Neural cell (in vitro differentiated cells): ENCODE data around the gene RHOF. TPM values are rescaled to one million over a fixed set of nuclear protein-coding genes. Genes with fewer than 3 reads are reported as not detected.

ENCODE experiments used
- H2AFZ ChIP-seq: fragments of 200-600, 300-800 bp; sonication (generic), shearing (Covaris generic); 2 replicates; pipeline ENCODE4 v1.6.0; 2014; ENCODE audit warnings: low read depth, mild to moderate bottlenecking, antibody characterized with exemption, low read length, moderate library complexity
- H3F3A ChIP-seq: fragments of 200-600 bp; shearing (Covaris generic); 2 replicates; pipeline ENCODE4 v1.6.1; 2016; ENCODE audit warnings: mild to moderate bottlenecking, moderate library complexity, mixed read lengths, antibody characterized with exemption, low read length; ENCODE audit not compliant: insufficient read depth, poor library complexity, severe bottlenecking
- H3K27ac ChIP-seq: fragments of 200-600, 300-800 bp; sonication (generic), shearing (Covaris generic); 2 replicates; pipeline ENCODE4 v1.5.1; 2014; ENCODE audit warnings: mild to moderate bottlenecking, low read length, moderate library complexity
- H3K27me3 ChIP-seq: fragments of 300-800, 200-600 bp; sonication (generic), shearing (Covaris generic); 2 replicates; pipeline ENCODE4 v1.6.0; 2014; ENCODE audit warnings: mild to moderate bottlenecking, low read depth, low read length, moderate library complexity; ENCODE audit not compliant: insufficient read depth
- H3K36me3 ChIP-seq: fragments of 300-800, 200-600 bp; sonication (generic), shearing (Covaris generic); 2 replicates; pipeline ENCODE4 v1.5.1; 2014; ENCODE audit warnings: mild to moderate bottlenecking, antibody characterized with exemption, low read length, moderate library complexity; ENCODE audit not compliant: insufficient read depth
- H3K4me2 ChIP-seq: fragments of 300-800, 200-600 bp; sonication (generic), shearing (Covaris generic); 2 replicates; pipeline ENCODE4 v1.6.0; 2014; ENCODE audit warnings: mild to moderate bottlenecking, low read length
- H3K4me3 ChIP-seq: fragments of 300-800, 200-600 bp; sonication (generic), shearing (Covaris generic); 2 replicates; pipeline ENCODE4 v1.5.1; 2014; ENCODE audit warnings: mild to moderate bottlenecking, low read length, moderate library complexity
- H3K79me2 ChIP-seq: fragments of 200-600 bp; shearing (Covaris generic); replicated peaks from 2 replicates; pipeline ENCODE4 v1.6.0; 2014; ENCODE audit warnings: mild to moderate bottlenecking, low read length, moderate library complexity; ENCODE audit not compliant: insufficient read depth
- H3K9ac ChIP-seq: fragments of 300-800, 200-600 bp; sonication (generic), shearing (Covaris generic); 2 replicates; pipeline ENCODE4 v1.6.1; 2016; ENCODE audit warnings: mild to moderate bottlenecking, low read length, mixed read lengths
- H3K9me2 ChIP-seq: fragments of 200-600 bp; shearing (Covaris generic); 2 replicates; pipeline ENCODE4 v1.6.1; 2016; ENCODE audit warnings: mild to moderate bottlenecking, low read length, mixed read lengths; ENCODE audit not compliant: insufficient read depth
- H3K9me3 ChIP-seq: fragments of 200-600, 300-800 bp; sonication (generic), shearing (Covaris generic); 2 replicates; pipeline ENCODE4 v1.6.1; 2016; ENCODE audit warnings: mild to moderate bottlenecking, mixed run types, low read length, moderate library complexity, mixed read lengths
- H4K20me1 ChIP-seq: fragments of 200-600 bp; shearing (Covaris generic); 2 replicates; pipeline ENCODE4 v1.6.1; 2016; ENCODE audit warnings: mild to moderate bottlenecking, mixed run types; ENCODE audit not compliant: insufficient read depth
- EP300 ChIP-seq: fragments of 450-650 bp; conservative IDR thresholded peaks from 2 replicates; pipeline ENCODE4 v1.6.1; 2014; ENCODE audit warnings: antibody characterized with exemption, mild to moderate bottlenecking, moderate library complexity; ENCODE audit not compliant: poor library complexity, severe bottlenecking
- EZH2 ChIP-seq: fragments of 200-600, 300-800 bp; shearing (Covaris generic), sonication (generic); IDR thresholded peaks from 2 replicates; pipeline ENCODE4 v1.6.1; 2014; ENCODE audit warnings: antibody characterized with exemption, low read length, borderline replicate concordance, mild to moderate bottlenecking; ENCODE audit not compliant: insufficient read depth, poor library complexity, severe bottlenecking
- MXI1 ChIP-seq: fragments of 450-650 bp; conservative IDR thresholded peaks from 2 replicates; pipeline ENCODE4 v1.6.1; 2014; ENCODE audit warnings: antibody characterized with exemption, mild to moderate bottlenecking; ENCODE audit not compliant: poor library complexity, severe bottlenecking
- POLR2AphosphoS5 ChIP-seq: IDR thresholded peaks from 2 replicates; pipeline ENCODE4 v1.6.1; 2012
- RAD21 ChIP-seq: fragments of 450-650 bp; conservative IDR thresholded peaks from 2 replicates; pipeline ENCODE4 v1.6.1; 2014; ENCODE audit warnings: antibody characterized with exemption, mild to moderate bottlenecking, moderate library complexity
- SMC3 ChIP-seq: fragments of 450-650 bp; conservative IDR thresholded peaks from 2 replicates; pipeline ENCODE4 v1.6.1; 2014; ENCODE audit warnings: antibody characterized with exemption, mild to moderate bottlenecking, moderate library complexity; ENCODE audit not compliant: poor library complexity
- TAF1 ChIP-seq: IDR thresholded peaks from 2 replicates; pipeline ENCODE4 v1.6.1; 2012; ENCODE audit warnings: low read depth
- polyA plus RNA-seq: library from polyadenylated mRNA; depleted of rRNA; stranded (reverse); fragments of >200 nt; gene quantifications from 2 replicates; pipeline ENCODE4 v1.2.3, GENCODE V29; 2014
- TF ChIP-seq, protein P1 (sequence below): fragments of 450-650 bp; IDR thresholded peaks from 2 replicates; pipeline ENCODE4 v1.5.1; 2014; ENCODE audit warnings: antibody characterized with exemption, mild to moderate bottlenecking, moderate library complexity; ENCODE audit not compliant: poor library complexity, severe bottlenecking
- TF ChIP-seq, protein P2 (sequence below): IDR thresholded peaks from 2 replicates; pipeline ENCODE4 v1.6.1; 2012; ENCODE audit warnings: borderline replicate concordance

RHOF gene
- polyA plus RNA-seq, 1 donor from 2014 or later: 14.7 TPM

DNA sequence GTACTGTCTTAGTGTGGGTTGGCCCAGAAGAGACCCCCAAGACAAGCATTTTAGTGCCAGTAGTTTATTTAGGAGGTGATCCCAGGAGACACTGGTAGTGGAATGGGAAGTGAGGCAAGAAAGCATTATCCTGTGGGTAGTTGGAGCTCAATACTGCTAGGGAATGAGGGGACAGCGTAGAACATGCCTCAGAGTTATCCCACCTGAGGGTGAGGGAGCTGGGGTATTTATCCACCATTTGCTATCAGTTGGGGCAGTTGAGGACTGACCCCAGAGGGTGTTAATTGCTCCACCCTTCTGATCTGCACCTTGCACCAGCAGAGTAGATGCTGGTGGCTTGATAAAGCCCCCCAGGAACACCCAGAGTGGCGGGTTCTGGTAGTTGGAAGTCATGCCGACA, 37.9 kb downstream of the RHOF start:
- H3K9me2 ChIP-seq: no peaks in the 10 kb centered on the region
- no peak overlapping the region for H3K27ac ChIP-seq
- H3K4me2 ChIP-seq: no peak overlapping the region
- no peaks in the 10 kb centered on the region for H3K36me3 ChIP-seq
- no peaks in the 10 kb centered on the region for H3K27me3 ChIP-seq
- H3K9me3 ChIP-seq: no peaks in the 10 kb centered on the region
- H3K9ac ChIP-seq: no peak overlapping the region
- H3F3A ChIP-seq: no peaks in the 10 kb centered on the region
- no peaks in the 10 kb centered on the region for H3K79me2 ChIP-seq
- TF ChIP-seq SMC3 (no peak), EP300 (no peak), POLR2AphosphoS5 (no peak), EZH2 (no peak), RAD21 (no peak), MXI1 (no peak), TAF1 (no peak)
- TF ChIP-seq, protein P1, sequence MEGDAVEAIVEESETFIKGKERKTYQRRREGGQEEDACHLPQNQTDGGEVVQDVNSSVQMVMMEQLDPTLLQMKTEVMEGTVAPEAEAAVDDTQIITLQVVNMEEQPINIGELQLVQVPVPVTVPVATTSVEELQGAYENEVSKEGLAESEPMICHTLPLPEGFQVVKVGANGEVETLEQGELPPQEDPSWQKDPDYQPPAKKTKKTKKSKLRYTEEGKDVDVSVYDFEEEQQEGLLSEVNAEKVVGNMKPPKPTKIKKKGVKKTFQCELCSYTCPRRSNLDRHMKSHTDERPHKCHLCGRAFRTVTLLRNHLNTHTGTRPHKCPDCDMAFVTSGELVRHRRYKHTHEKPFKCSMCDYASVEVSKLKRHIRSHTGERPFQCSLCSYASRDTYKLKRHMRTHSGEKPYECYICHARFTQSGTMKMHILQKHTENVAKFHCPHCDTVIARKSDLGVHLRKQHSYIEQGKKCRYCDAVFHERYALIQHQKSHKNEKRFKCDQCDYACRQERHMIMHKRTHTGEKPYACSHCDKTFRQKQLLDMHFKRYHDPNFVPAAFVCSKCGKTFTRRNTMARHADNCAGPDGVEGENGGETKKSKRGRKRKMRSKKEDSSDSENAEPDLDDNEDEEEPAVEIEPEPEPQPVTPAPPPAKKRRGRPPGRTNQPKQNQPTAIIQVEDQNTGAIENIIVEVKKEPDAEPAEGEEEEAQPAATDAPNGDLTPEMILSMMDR: no peak
- TF ChIP-seq, protein P2, sequence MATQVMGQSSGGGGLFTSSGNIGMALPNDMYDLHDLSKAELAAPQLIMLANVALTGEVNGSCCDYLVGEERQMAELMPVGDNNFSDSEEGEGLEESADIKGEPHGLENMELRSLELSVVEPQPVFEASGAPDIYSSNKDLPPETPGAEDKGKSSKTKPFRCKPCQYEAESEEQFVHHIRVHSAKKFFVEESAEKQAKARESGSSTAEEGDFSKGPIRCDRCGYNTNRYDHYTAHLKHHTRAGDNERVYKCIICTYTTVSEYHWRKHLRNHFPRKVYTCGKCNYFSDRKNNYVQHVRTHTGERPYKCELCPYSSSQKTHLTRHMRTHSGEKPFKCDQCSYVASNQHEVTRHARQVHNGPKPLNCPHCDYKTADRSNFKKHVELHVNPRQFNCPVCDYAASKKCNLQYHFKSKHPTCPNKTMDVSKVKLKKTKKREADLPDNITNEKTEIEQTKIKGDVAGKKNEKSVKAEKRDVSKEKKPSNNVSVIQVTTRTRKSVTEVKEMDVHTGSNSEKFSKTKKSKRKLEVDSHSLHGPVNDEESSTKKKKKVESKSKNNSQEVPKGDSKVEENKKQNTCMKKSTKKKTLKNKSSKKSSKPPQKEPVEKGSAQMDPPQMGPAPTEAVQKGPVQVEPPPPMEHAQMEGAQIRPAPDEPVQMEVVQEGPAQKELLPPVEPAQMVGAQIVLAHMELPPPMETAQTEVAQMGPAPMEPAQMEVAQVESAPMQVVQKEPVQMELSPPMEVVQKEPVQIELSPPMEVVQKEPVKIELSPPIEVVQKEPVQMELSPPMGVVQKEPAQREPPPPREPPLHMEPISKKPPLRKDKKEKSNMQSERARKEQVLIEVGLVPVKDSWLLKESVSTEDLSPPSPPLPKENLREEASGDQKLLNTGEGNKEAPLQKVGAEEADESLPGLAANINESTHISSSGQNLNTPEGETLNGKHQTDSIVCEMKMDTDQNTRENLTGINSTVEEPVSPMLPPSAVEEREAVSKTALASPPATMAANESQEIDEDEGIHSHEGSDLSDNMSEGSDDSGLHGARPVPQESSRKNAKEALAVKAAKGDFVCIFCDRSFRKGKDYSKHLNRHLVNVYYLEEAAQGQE: no peak
- no peaks in the 10 kb centered on the region for H4K20me1 ChIP-seq
- H3K4me3 ChIP-seq: no peak overlapping the region
- no peak overlapping the region for H2AFZ ChIP-seq

DNA sequence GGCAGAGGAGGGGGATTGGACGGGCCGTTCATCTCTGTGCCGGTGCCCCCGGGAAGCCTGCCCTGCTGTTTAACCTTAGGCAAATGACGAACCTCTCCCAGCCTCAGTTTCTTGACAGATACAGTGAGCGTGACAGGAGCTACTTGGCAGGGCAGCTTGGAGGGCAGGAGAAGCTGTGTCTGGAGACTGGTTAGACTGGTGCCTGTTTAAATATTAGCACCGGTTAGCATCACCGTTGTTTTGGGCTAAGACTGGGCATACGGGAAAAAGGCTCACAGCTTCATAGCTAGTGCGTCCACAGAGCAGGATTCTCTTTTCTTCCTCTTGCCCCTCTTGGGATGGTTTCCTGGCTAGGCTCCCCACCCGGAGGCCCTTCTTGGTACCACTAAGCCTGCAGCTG, 38.7 kb downstream of the RHOF start:
- H3K36me3 ChIP-seq: no peaks in the 10 kb centered on the region
- TF ChIP-seq EP300 (no peak), SMC3 (no peak), POLR2AphosphoS5 (no peak), MXI1 (no peak), EZH2 (no peak)
- no peak overlapping the region for H2AFZ ChIP-seq
- H3F3A ChIP-seq: no peaks in the 10 kb centered on the region
- H3K4me3 ChIP-seq: no peak overlapping the region
- no peaks in the 10 kb centered on the region for H3K9me3 ChIP-seq
- no peak overlapping the region for H3K27ac ChIP-seq
- no peak overlapping the region for H3K4me2 ChIP-seq
- no peaks in the 10 kb centered on the region for H3K27me3 ChIP-seq
- H3K9me2 ChIP-seq: no peaks in the 10 kb centered on the region
- no peaks in the 10 kb centered on the region for H4K20me1 ChIP-seq
- no peak overlapping the region for H3K9ac ChIP-seq
- H3K79me2 ChIP-seq: no peaks in the 10 kb centered on the region
